Uterus (tissue), 4 donors: ENCODE results near the gene ADAMTS17. TPM values are rescaled to one million over a fixed set of nuclear protein-coding genes. Genes with fewer than 3 reads are reported as not detected.

Experiments used
- DNase-seq, 2 donors: peaks; one replicate each; pipeline ENCODE4 v3.0.0-alpha.2; 2019 to 2020
- H3K27ac ChIP-seq, 2 donors: fragments of 200-600 bp; sonication (generic); 1 replicate in 1 of 2; 2 replicates in 1 of 2; pipeline ENCODE4 v1.5.1; 2016 to 2018
- H3K27me3 ChIP-seq, 2 donors: fragments of 200-600 bp; sonication (generic); one replicate each; pipeline ENCODE4 v1.5.1; 2018 to 2019; ENCODE audit warnings: control low read depth in 1 of 2
- H3K36me3 ChIP-seq, 2 donors: fragments of 200-600 bp; sonication (generic); one replicate each; pipeline ENCODE4 v1.5.1; 2019; ENCODE audit warnings: control low read depth in 1 of 2
- H3K4me1 ChIP-seq, 2 donors: fragments of 200-600 bp; sonication (generic); one replicate each; pipeline ENCODE4 v1.5.1; 2018 to 2019; ENCODE audit warnings: control low read depth in 1 of 2
- H3K4me3 ChIP-seq, 2 donors: fragments of 200-600 bp; sonication (generic); 1 replicate in 1 of 2; 2 replicates in 1 of 2; pipeline ENCODE4 v1.5.1; 2018 to 2019; ENCODE audit warnings: mild to moderate bottlenecking in 1 of 2
- H3K9me3 ChIP-seq, 2 donors: fragments of 200-600 bp; sonication (generic); one replicate each; pipeline ENCODE4 v1.5.1; 2019; ENCODE audit warnings: control low read depth in 1 of 2
- CTCF ChIP-seq, 4 experiments: fragments of 200-600 bp in 2 of 4; fragments of 450-650 bp in 2 of 4; sonication (generic) in 2 of 4; IDR thresholded peaks; one replicate each; pipeline ENCODE4 v1.5.1; 2016 to 2019; ENCODE audit warnings: antibody characterized with exemption in 4 of 4, mild to moderate bottlenecking in 2 of 4, moderate library complexity in 1 of 4
- POLR2A ChIP-seq, 2 donors: fragments of 450-650 bp; IDR thresholded peaks; one replicate each; pipeline ENCODE4 v1.6.1; 2016; ENCODE audit warnings: antibody characterized with exemption in 2 of 2, mild to moderate bottlenecking in 1 of 2, moderate library complexity in 1 of 2
- intact Hi-C: fragments of 100-400 bp; cut with DNase I; formaldehyde crosslinking; loops from one replicate; pipeline ENCODE4 v1.15.1; 2023; ENCODE audit warnings: low total_unique reads
- total RNA-seq, 4 donors: library from RNA; depleted of rRNA in 3 of 4; stranded (reverse); fragments of >200 nt in 3 of 4; gene quantifications; one replicate each; pipeline versions ENCODE4 v1.1.0 to v1.2.4, GENCODE V29; 2014 to 2023
- donor health status: DM: yes; HTN: yes; CAD: no.

ADAMTS17 gene
- total RNA-seq, 4 donors from 2014 or later: 3.1 to 17.1 (median 8.1) TPM; not detected in 1

- no peak for TF ChIP-seq POLR2A (IDR thresholded peaks at IDR 0.05)
- no peak for TF ChIP-seq CTCF (IDR thresholded peaks at IDR 0.05)
- intact Hi-C loops: no loop called here
- H3K4me3 ChIP-seq: no peak overlapping the region
- H3K36me3 ChIP-seq: no peaks in the 10 kb centered on the region
- H3K9me3 ChIP-seq: no peaks in the 10 kb centered on the region
- no peak overlapping the region for H3K27ac ChIP-seq
- no peak for DNase-seq
- no peaks in the 10 kb centered on the region for H3K27me3 ChIP-seq
- H3K4me1 ChIP-seq: no peaks in the 10 kb centered on the region
Observed at GRCh38 chr15:100218434-100218833, 123.3 kb downstream of the ADAMTS17 start.

- TF ChIP-seq CTCF (IDR thresholded peaks at IDR 0.05) (no peak), POLR2A (IDR thresholded peaks at IDR 0.05) (no peak)
- intact Hi-C loops: no loop called here
- Histone ChIP-seq H3K9me3 (no peaks in the 10 kb centered on the region), H3K36me3 (no peaks in the 10 kb centered on the region), H3K27ac (no peak overlapping the region), H3K4me3 (no peak overlapping the region), H3K4me1 (no peaks in the 10 kb centered on the region), H3K27me3 (no peaks in the 10 kb centered on the region)
- peak in 1 of 2 donors; percentile 35 for DNase-seq
Observed at GRCh38 chr15:100216182-100216581, 125.6 kb downstream of the ADAMTS17 start.

GRCh38 chr15:100215843-100216169 is 126.0 kb downstream of the ADAMTS17 start:
- Histone ChIP-seq H3K4me3 (no peak overlapping the region), H3K27ac (no peak overlapping the region), H3K27me3 (no peaks in the 10 kb centered on the region), H3K4me1 (no peaks in the 10 kb centered on the region), H3K36me3 (no peaks in the 10 kb centered on the region), H3K9me3 (no peaks in the 10 kb centered on the region)
- intact Hi-C loops: no loop called here
- TF ChIP-seq POLR2A (IDR thresholded peaks at IDR 0.05) (no peak), CTCF (IDR thresholded peaks at IDR 0.05) (no peak)
- DNase-seq: no peak

- Histone ChIP-seq H3K9me3 (no peaks in the 10 kb centered on the region), H3K4me1 (no peaks in the 10 kb centered on the region), H3K27me3 (no peaks in the 10 kb centered on the region), H3K27ac (no peak overlapping the region), H3K4me3 (no peak overlapping the region), H3K36me3 (no peaks in the 10 kb centered on the region)
- no peak for TF ChIP-seq CTCF (IDR thresholded peaks at IDR 0.05)
- no peak for TF ChIP-seq POLR2A (IDR thresholded peaks at IDR 0.05)
- intact Hi-C loops: no loop called here
- no peak for DNase-seq
Observed at GRCh38 chr15:100215031-100215842, 126.5 kb downstream of the ADAMTS17 start.

GRCh38 chr15:100211855-100212850 is 129.6 kb downstream of the ADAMTS17 start:
- DNase-seq: no peak
- Histone ChIP-seq H3K27ac (no peak overlapping the region), H3K4me1 (no peaks in the 10 kb centered on the region), H3K4me3 (no peak overlapping the region), H3K9me3 (no peaks in the 10 kb centered on the region), H3K36me3 (no peaks in the 10 kb centered on the region), H3K27me3 (no peaks in the 10 kb centered on the region)
- TF ChIP-seq CTCF (IDR thresholded peaks at IDR 0.05) (no peak), POLR2A (IDR thresholded peaks at IDR 0.05) (no peak)
- intact Hi-C loops: no loop called here
